Measurements from ENCODE around the gene DIDO1. TPM values are rescaled to one million over a fixed set of nuclear protein-coding genes. Genes with fewer than 3 reads are reported as not detected.

DIDO1 gene
- total RNA-seq, 1 donor, result 46.3 TPM

- Histone ChIP-seq H3K4me2 (ENCODE audit: insufficient read depth, low read length) (no peak overlapping the region), H4K20me1 (ENCODE audit: insufficient read depth, low read length) (peaks cover 37% of the 10 kb centered on the region)
Measured at GRCh38 chr20:62900692-62901584, 25.4 kb downstream of the DIDO1 start.

GRCh38 chr20:62900052-62900691, 26.1 kb downstream of the DIDO1 start:
- TF ChIP-seq CTCF (IDR thresholded peaks at IDR 0.05; ENCODE audit: extremely low read depth, low read depth, low read length), result peak; percentile 91
- H3K4me2 ChIP-seq (ENCODE audit: insufficient read depth, low read length), result peak overlapping the region; percentile 40
- peaks cover 14% of the 10 kb centered on the region for H3K79me2 ChIP-seq (ENCODE audit: insufficient read depth, low read length)
- no peak overlapping the region for H2AFZ ChIP-seq (ENCODE audit: low read length)
- H3K4me1 ChIP-seq (ENCODE audit: insufficient read depth, low read length), result peaks cover 22% of the 10 kb centered on the region
- peak; percentile 99 for DNase-seq (ENCODE audit: insufficient read length, low spot score, missing footprints)
- H3K36me3 ChIP-seq (ENCODE audit: insufficient read depth, low read length), result peaks cover 55% of the 10 kb centered on the region
- H3K27ac ChIP-seq (ENCODE audit: low read depth, low read length), result no peak overlapping the region
- H3K9me3 ChIP-seq (ENCODE audit: low read depth, low read length), result no peaks in the 10 kb centered on the region
- peaks cover 29% of the 10 kb centered on the region for H4K20me1 ChIP-seq (ENCODE audit: insufficient read depth, low read length)
- no peaks in the 10 kb centered on the region for H3K27me3 ChIP-seq (ENCODE audit: insufficient read depth, low read length)
- no peak overlapping the region for H3K4me3 ChIP-seq (ENCODE audit: insufficient read depth, low read length)

More at GRCh38 chr20:62900692-62901584, 25.4 kb downstream of the DIDO1 start:
- Histone ChIP-seq H3K36me3 (ENCODE audit: insufficient read depth, low read length) (peaks cover 57% of the 10 kb centered on the region), H3K27me3 (ENCODE audit: insufficient read depth, low read length) (no peaks in the 10 kb centered on the region), H3K27ac (ENCODE audit: low read depth, low read length) (no peak overlapping the region), H3K9me3 (ENCODE audit: low read depth, low read length) (no peaks in the 10 kb centered on the region), H3K79me2 (ENCODE audit: insufficient read depth, low read length) (peaks cover 22% of the 10 kb centered on the region), H2AFZ (ENCODE audit: low read length) (no peak overlapping the region), H3K4me3 (ENCODE audit: insufficient read depth, low read length) (no peak overlapping the region), H3K4me1 (ENCODE audit: insufficient read depth, low read length) (peaks cover 22% of the 10 kb centered on the region)
- TF ChIP-seq CTCF (IDR thresholded peaks at IDR 0.05; ENCODE audit: extremely low read depth, low read depth, low read length), result no peak
- DNase-seq (ENCODE audit: insufficient read length, low spot score, missing footprints), result peak; percentile 65

DNA sequence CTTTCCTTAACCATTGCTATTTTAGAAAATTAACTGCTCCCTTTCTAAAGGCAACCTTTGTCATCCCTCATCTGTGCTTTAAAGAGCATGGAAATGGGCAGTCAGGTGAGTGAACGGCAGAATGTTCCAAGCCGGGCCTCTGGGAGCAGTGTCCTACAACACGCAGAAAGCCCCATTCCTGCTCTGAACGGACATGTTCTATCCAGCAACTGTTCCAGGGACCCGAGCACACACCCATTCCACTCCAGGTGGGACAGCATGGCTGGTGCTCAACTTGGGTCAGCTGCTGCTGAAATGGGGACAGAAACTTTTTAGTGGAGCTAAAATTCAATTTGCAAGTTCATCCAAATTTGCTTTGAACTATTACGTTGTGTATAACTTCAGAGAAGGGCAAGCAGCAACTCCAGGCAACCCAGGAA, 26.7 kb downstream of the DIDO1 start:
- Histone ChIP-seq H3K4me3 (ENCODE audit: insufficient read depth, low read length) (no peak overlapping the region), H3K4me1 (ENCODE audit: insufficient read depth, low read length) (peaks cover 22% of the 10 kb centered on the region), H3K36me3 (ENCODE audit: insufficient read depth, low read length) (peaks cover 55% of the 10 kb centered on the region), H2AFZ (ENCODE audit: low read length) (no peak overlapping the region), H4K20me1 (ENCODE audit: insufficient read depth, low read length) (peaks cover 26% of the 10 kb centered on the region), H3K27me3 (ENCODE audit: insufficient read depth, low read length) (no peaks in the 10 kb centered on the region), H3K27ac (ENCODE audit: low read depth, low read length) (no peak overlapping the region), H3K9me3 (ENCODE audit: low read depth, low read length) (no peaks in the 10 kb centered on the region), H3K79me2 (ENCODE audit: insufficient read depth, low read length) (peaks cover 10% of the 10 kb centered on the region), H3K4me2 (ENCODE audit: insufficient read depth, low read length) (peak overlapping the region; percentile 40)
- no peak for TF ChIP-seq CTCF (IDR thresholded peaks at IDR 0.05; ENCODE audit: extremely low read depth, low read depth, low read length)
- DNase-seq (ENCODE audit: insufficient read length, low spot score, missing footprints), result peak; percentile 65
